Subcutaneous adipose tissue (tissue), 4 donors: ENCODE results near the gene ATF6. TPM values are rescaled to one million over a fixed set of nuclear protein-coding genes. Genes with fewer than 3 reads are reported as not detected.

ENCODE experiments used
- total RNA-seq, 4 donors: library from RNA; depleted of rRNA; stranded (reverse); fragments of >200 nt; gene quantifications; one replicate each; pipeline ENCODE4 v1.1.0, GENCODE V29; 2016
- TF ChIP-seq, protein P1 (sequence below): fragments of 450-650 bp; IDR thresholded peaks from one replicate; pipeline ENCODE4 v1.5.1; 2016; ENCODE audit warnings: low read depth, mild to moderate bottlenecking, control low read depth, antibody characterized with exemption, moderate library complexity

Gene ATF6
- total RNA-seq, 4 donors from 2014 or later, result 22.0 to 48.9 (median 30.4) TPM

GRCh38 chr1:161970633-161971032 is 204.5 kb downstream of the ATF6 start:
- TF ChIP-seq, protein P1, sequence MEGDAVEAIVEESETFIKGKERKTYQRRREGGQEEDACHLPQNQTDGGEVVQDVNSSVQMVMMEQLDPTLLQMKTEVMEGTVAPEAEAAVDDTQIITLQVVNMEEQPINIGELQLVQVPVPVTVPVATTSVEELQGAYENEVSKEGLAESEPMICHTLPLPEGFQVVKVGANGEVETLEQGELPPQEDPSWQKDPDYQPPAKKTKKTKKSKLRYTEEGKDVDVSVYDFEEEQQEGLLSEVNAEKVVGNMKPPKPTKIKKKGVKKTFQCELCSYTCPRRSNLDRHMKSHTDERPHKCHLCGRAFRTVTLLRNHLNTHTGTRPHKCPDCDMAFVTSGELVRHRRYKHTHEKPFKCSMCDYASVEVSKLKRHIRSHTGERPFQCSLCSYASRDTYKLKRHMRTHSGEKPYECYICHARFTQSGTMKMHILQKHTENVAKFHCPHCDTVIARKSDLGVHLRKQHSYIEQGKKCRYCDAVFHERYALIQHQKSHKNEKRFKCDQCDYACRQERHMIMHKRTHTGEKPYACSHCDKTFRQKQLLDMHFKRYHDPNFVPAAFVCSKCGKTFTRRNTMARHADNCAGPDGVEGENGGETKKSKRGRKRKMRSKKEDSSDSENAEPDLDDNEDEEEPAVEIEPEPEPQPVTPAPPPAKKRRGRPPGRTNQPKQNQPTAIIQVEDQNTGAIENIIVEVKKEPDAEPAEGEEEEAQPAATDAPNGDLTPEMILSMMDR, result no peak

DNA sequence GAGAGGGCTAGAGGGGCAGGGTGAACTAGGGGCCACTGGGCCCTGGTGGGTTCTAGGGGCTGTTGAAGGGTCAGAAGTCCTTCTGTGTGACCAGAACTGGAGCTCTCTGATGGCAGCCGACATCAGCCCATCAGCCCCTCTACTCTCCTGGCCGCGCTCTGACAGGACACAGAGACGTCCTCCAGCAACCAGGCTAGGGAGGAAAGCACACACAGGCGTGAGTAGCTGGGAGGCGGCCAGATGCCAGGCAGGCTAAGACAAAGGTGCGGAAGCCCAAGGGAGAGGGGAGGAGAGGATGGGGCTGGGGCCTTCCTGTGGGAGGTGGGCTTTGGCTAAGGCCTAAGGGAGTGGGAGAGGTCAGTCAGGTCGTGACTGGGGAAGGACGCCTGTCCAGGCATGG is 206.7 kb downstream of the ATF6 start:
- TF ChIP-seq, protein P1, result no peak

GRCh38 chr1:161973924-161974845 is 208.1 kb downstream of the ATF6 start:
- TF ChIP-seq, protein P1, result no peak

DNA sequence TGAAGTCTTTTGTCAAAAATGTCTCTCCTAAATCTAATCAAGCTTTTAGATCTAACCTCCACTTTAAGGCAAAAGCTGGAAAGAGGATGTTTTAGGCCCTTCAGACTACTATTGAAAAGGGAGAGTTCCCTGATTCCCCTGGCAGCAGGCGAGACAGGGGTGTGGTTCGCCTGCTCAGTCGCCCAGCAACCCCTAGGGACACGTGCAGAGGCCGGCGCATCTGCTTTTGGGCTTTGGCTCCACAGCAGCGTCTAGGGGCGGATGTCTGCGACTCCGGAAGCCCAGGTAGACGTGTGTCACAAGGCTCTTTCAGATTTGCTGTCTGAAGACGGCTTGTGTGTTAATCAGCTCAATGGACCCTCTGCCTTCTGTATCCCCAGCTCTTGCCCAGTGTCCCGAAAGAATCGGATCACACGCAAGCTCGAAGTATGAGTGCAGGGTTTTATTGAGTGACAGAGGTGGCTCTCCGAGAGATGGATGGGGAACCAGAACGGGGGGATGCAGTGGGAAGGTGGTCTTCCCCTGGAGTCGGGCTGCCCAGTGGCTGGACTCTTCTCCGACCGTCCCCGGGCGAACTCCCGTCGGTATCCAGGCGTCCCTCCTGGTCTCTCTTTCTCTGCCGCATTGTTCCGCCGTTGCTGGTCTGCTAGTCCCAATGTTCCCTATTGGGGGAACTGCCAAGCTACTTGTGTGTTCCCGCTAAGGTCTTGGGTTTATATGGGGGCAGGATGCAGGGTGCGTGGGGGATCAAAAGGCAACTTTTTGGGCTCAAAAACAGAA is 212.1 kb downstream of the ATF6 start:
- TF ChIP-seq, protein P1, result no peak

DNA sequence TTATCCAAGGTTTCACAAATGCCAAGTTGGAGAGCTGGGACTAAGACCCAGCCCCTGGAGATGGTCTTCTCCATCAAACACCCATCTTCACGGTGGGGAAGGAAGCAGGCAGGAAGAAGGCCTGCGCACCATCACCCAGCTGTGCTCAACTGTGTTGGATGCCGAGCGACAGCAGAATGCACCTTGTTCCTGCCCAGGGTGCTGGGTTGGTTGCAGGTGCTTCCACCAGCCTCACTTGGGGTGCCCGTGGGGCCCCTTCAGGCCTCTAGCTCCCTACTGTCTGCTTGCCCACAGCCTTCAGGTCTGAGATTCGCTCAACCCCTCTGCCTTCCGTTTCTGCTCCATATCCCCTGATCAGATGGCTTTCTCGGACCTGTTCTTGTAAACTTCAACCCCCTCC is 215.0 kb downstream of the ATF6 start:
- TF ChIP-seq, protein P1, result no peak

- TF ChIP-seq, protein P1, result no peak
Observed at GRCh38 chr1:161981735-161982506, 215.8 kb downstream of the ATF6 start.
